ENCODE data around the gene SH2B2.
"Not testable (repeated sequence)": the region's sequence is repeated elsewhere in the genome, so short reads cannot be mapped to it uniquely, and the experiment has no call there.

Gene SH2B2

DNA sequence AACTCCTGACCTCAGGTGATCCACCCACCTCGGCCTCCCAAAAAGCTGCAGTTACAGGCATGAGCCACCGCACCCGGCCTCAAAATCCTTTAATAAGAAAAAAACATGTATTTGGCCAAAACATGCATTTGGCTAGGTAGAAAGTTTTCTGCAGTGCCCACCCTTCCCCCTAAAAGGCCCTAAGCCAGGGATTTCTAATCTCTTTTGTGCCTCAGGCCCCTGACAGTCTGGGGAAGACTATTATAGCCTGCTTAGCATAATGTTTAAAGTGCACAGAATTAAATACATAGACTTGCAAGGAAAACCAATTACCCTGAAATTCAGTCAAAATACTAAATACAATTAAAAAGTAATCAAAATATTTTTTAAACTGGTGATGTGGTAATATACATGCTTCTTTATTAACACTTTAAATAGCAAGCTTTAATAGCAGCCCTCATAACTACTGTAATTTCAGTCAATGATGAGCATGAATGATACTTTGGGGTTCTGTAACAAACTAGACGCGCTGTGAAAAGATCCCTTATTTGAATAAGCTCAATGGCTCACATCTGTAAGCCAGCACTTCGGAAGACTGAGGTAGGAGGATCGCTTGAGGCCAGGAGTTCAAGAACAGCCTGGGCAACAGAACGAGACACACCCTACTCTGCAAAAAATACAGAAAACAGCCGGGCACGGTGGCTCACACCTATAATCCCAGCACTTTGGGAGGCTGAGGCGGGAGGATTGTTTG lies 39.7 kb downstream of the SH2B2 start:
- Histone ChIP-seq H3K9ac (ENCODE audit: low read length) (no peak overlapping the region), H3K27me3 (ENCODE audit: control insufficient read depth, insufficient read depth, low read length) (peaks cover 2% of the 10 kb centered on the region), H3K36me3 (ENCODE audit: control insufficient read depth, insufficient read depth, low read length) (no peaks in the 10 kb centered on the region)

DNA sequence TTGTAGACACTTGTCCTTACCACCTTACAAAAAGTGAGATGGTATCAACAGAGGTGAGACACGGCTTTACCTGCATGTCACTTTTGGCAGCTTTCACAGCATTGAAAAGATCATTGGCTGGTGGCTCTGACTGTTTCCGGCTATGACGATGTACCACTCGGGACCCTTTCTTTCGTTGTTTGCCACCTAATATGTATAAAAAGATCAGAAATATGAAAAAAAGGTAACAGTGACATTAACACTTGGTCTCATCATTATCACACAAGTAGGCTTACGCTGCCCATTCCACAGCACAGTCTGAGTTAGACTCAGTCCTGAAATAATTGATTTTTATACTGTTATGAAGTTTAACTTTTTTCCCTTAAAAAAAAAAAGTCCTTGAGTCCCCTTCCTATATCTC lies 40.5 kb downstream of the SH2B2 start:
- H3K27me3 ChIP-seq (ENCODE audit: control insufficient read depth, insufficient read depth, low read length); H3K4me1 ChIP-seq (ENCODE audit: control insufficient read depth, insufficient read depth, low read length); H3K9ac ChIP-seq (ENCODE audit: low read length); H3K36me3 ChIP-seq (ENCODE audit: control insufficient read depth, insufficient read depth, low read length); H3K4me3 ChIP-seq (ENCODE audit: low read length); H3K27ac ChIP-seq (ENCODE audit: low read depth, low read length): not testable (repeated sequence)

More for the DNA sequence above, 39.7 kb downstream of the SH2B2 start:
- Histone ChIP-seq H3K4me3 (ENCODE audit: low read length) (no peak overlapping the region), H3K4me1 (ENCODE audit: control insufficient read depth, insufficient read depth, low read length) (no peaks in the 10 kb centered on the region), H3K27ac (ENCODE audit: low read depth, low read length) (no peak overlapping the region)

DNA sequence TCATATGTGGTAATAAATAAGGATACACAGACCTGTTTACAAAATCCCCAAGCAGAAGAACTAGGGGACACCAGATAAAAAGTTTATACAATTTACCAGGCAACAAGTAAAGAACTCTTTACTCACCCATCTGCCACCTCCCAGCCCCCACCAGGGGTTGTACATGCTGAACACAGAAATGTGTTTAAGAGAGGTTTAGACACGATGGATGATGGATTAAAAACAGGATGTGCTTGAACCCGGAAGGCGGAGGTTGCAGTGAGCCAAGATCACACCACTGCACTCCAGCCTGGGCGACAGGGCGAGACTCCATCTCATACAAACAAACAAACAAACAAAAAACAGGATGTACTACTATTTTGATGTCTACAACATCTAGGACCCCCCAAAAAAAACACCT lies 42.2 kb downstream of the SH2B2 start:
- H3K4me1 ChIP-seq (ENCODE audit: control insufficient read depth, insufficient read depth, low read length); H3K36me3 ChIP-seq (ENCODE audit: control insufficient read depth, insufficient read depth, low read length); H3K27me3 ChIP-seq (ENCODE audit: control insufficient read depth, insufficient read depth, low read length); H3K4me3 ChIP-seq (ENCODE audit: low read length); H3K27ac ChIP-seq (ENCODE audit: low read depth, low read length); H3K9ac ChIP-seq (ENCODE audit: low read length): not testable (repeated sequence)

DNA sequence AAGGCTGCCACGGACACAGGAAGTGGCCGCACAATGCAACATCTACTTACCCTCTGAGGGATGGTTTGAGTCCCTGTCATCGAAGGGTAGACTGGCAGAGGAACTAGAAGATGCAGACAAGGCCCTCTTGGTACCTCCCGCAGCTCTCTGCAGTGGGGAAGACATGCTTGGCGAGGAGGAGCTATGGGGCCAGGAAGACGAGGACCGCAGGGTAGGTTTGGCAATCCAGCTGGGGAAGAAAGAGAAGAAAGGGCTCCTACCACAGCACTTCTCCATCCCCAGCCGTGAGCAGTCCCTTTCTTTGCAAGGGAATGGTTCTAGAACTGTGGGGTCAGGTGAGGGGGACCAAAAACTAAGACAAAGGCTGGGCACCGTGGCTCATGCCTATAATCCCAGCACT lies 42.7 kb downstream of the SH2B2 start:
- not testable (repeated sequence) for H3K9ac ChIP-seq (ENCODE audit: low read length); H3K27ac ChIP-seq (ENCODE audit: low read depth, low read length); H3K4me3 ChIP-seq (ENCODE audit: low read length); H3K27me3 ChIP-seq (ENCODE audit: control insufficient read depth, insufficient read depth, low read length); H3K4me1 ChIP-seq (ENCODE audit: control insufficient read depth, insufficient read depth, low read length); H3K36me3 ChIP-seq (ENCODE audit: control insufficient read depth, insufficient read depth, low read length)

DNA sequence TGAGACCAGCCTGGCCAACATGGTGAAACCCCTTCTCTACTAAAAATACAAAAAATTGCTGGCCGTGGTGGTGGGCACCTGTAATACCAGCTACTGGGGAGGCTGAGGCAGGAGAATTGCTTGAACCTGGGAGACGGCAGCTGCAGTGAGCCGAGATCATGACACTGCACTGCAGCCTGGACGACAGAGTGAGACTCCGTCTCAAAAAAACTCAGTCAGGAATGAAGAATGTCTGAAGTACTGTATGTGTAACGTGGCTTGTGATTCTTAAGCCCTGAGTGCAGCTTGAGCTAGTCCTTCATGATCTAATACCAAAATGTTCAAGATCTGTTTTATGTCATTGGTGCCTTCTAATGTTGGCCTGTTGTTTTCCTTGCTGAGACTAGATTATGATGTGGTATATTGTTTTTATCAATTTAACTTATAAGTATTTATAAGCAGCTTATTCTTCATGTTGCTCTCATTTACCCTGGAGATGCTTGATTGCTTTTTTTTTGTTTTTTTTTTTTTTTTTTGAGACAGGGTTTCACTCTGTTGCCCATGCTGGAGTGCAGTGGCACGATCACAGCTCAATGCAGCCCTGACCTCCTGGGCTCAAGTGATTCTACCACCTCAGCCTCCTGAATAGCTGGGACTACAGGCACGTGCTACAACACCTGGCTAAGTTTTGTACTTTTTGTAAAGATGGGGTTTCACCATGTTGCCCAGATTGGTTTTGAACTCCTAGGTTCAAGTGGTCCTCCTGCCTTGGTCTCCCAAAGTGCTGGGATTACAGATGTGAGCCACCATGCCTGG lies 44.2 kb downstream of the SH2B2 start:
- not testable (repeated sequence) for H3K36me3 ChIP-seq (ENCODE audit: control insufficient read depth, insufficient read depth, low read length)

DNA sequence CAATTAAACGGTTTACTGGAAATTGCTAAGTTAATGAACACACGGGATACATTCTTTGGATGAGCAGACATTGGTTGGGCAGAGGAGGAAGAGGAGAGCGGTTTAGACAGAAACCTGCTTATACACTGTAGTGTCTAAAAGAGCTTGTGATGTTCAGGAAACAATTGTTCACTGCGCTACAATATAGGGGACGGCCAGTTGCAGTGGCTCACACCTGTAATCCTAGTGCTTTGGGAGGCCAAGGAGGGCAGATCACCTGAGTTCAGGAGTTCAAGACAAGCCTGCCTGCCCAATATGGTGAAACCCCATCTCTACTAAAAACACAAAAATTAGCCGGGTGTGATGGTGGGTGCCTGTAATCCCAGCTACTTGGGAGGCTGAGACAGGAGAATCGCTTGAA lies 48.9 kb downstream of the SH2B2 start:
- not testable (repeated sequence) for H3K27me3 ChIP-seq (ENCODE audit: control insufficient read depth, insufficient read depth, low read length); H3K4me3 ChIP-seq (ENCODE audit: low read length); H3K36me3 ChIP-seq (ENCODE audit: control insufficient read depth, insufficient read depth, low read length); H3K9ac ChIP-seq (ENCODE audit: low read length); H3K27ac ChIP-seq (ENCODE audit: low read depth, low read length); H3K4me1 ChIP-seq (ENCODE audit: control insufficient read depth, insufficient read depth, low read length)

More for the DNA sequence above, 44.2 kb downstream of the SH2B2 start:
- not testable (repeated sequence) for H3K4me3 ChIP-seq (ENCODE audit: low read length); H3K4me1 ChIP-seq (ENCODE audit: control insufficient read depth, insufficient read depth, low read length); H3K27ac ChIP-seq (ENCODE audit: low read depth, low read length); H3K27me3 ChIP-seq (ENCODE audit: control insufficient read depth, insufficient read depth, low read length); H3K9ac ChIP-seq (ENCODE audit: low read length)

DNA sequence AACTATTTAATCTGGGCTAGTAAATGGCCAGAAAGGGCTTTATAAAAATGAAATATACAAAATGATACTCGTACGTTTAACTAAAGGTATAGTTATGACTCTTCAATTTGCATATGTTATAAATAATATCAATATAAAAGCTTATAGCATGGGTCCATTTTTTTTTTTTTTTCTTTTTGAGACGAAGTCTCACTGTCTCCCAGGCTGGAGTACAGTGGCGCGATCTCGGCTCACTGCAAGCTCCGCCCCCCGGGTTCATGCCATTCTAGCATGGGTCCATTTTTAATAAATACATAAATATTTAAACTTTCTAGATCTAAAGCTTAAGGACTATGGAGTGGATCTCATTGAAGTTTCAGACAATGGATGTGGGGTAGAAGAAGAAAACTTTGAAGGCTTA lies 50.3 kb downstream of the SH2B2 start:
- H3K27me3 ChIP-seq (ENCODE audit: control insufficient read depth, insufficient read depth, low read length); H3K27ac ChIP-seq (ENCODE audit: low read depth, low read length); H3K9ac ChIP-seq (ENCODE audit: low read length); H3K4me3 ChIP-seq (ENCODE audit: low read length); H3K4me1 ChIP-seq (ENCODE audit: control insufficient read depth, insufficient read depth, low read length); H3K36me3 ChIP-seq (ENCODE audit: control insufficient read depth, insufficient read depth, low read length): not testable (repeated sequence)

DNA sequence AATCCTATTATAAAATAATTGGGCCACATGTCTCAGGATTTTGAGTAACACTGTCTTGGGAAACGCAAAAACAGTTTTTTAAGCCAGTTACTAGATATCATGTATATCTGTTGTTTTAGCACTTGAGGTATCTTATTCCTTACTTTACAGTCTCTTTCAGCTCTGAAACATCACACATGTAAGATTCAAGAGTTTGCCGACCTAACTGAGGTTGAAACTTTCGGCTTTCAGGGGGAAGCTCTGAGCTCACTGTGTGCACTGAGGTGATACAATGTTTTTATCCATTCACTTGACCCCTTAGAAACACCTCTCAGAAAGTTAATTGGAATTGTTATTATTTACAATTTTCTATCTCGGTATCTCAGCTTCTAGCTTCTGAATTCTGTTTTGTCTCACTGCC lies 50.8 kb downstream of the SH2B2 start:
- not testable (repeated sequence) for H3K36me3 ChIP-seq (ENCODE audit: control insufficient read depth, insufficient read depth, low read length); H3K9ac ChIP-seq (ENCODE audit: low read length); H3K4me1 ChIP-seq (ENCODE audit: control insufficient read depth, insufficient read depth, low read length); H3K27me3 ChIP-seq (ENCODE audit: control insufficient read depth, insufficient read depth, low read length); H3K27ac ChIP-seq (ENCODE audit: low read depth, low read length); H3K4me3 ChIP-seq (ENCODE audit: low read length)

DNA sequence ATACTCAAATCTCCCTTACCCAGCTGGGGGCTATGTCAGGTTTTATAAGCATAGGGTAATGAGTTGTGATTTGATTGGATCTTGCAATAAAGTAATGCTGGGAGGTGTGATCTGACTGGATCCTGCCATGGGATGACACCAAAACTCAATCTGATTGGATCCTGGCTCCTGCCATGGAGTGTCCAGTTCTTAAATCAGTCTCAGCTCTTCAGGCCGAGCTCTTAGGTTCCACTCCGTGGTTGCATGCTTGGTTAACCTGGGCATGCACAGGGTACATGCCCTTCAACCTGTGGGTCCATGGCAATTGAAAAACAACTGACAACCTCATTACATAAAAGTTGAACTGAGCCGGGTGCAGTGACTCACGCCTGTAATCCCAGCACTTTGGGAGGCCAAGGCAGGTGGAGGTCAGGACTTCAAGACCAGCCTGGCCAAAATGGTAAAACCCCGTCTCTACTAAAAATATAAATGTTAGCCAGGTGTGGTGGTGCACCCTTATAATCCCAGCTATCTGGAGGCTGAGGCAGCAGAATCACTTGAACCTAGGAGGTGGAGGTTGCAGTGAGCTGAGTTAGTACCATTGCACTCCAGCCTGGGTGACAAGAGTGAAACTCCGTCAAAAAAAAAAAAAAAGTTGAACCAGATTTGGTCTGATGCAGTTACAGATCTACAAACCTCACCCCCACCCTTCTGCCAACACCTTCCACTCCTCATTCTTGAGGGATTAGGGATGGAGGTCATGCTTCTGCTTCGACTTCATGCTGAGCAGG lies 54.1 kb downstream of the SH2B2 start:
- H3K4me1 ChIP-seq (ENCODE audit: control insufficient read depth, insufficient read depth, low read length); H3K36me3 ChIP-seq (ENCODE audit: control insufficient read depth, insufficient read depth, low read length); H3K27ac ChIP-seq (ENCODE audit: low read depth, low read length); H3K9ac ChIP-seq (ENCODE audit: low read length); H3K4me3 ChIP-seq (ENCODE audit: low read length); H3K27me3 ChIP-seq (ENCODE audit: control insufficient read depth, insufficient read depth, low read length): not testable (repeated sequence)

DNA sequence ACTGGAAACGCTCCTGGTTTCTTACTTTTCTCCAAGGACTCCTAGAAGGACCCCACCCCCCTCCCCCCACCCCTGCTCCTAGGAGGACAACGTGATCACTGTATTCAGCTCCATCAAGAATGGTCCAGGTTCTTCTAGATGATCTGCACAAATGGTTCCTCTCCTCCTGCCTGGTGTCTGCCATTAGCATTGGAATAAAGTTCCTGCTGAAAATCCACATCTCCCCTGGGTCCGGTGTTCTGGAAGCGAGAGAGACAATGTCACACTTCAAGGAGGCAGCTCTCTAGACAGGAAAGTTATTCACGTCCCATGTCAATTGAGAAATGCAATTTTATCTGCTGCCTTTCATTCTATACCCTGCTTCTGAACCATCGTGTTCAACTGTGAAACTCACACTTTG lies 60.3 kb downstream of the SH2B2 start:
- H3K27me3 ChIP-seq (ENCODE audit: control insufficient read depth, insufficient read depth, low read length); H3K9ac ChIP-seq (ENCODE audit: low read length); H3K36me3 ChIP-seq (ENCODE audit: control insufficient read depth, insufficient read depth, low read length); H3K4me1 ChIP-seq (ENCODE audit: control insufficient read depth, insufficient read depth, low read length); H3K27ac ChIP-seq (ENCODE audit: low read depth, low read length); H3K4me3 ChIP-seq (ENCODE audit: low read length): not testable (repeated sequence)

DNA sequence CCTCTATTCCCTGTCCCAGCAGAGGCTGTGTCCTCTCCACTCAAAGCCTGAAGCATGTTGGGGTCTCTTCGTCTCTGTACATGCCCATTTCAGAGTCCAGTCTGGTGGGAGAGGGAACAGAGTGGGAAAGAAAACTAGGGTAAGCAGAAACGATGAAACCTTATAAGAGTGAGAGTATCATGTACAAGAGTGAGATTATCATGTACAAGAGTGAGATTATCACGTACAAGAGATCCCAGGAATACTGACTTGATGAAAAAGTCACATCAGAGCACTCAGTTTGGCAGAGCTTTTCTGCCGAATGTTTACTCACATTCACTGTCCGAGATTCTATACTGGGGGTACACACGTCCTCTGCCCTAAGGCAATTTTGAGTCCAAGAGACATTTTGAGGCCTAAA lies 69.7 kb downstream of the SH2B2 start, which contains the start of gene SPDYE6:
Gene SPDYE6, minus strand, starts transcription at position 101 of the 400 bp plus-strand sequence. CDS start 421 bp downstream, outside the sequence.
- H3K4me3 ChIP-seq (ENCODE audit: low read length); H3K27me3 ChIP-seq (ENCODE audit: control insufficient read depth, insufficient read depth, low read length); H3K9ac ChIP-seq (ENCODE audit: low read length); H3K27ac ChIP-seq (ENCODE audit: low read depth, low read length); H3K36me3 ChIP-seq (ENCODE audit: control insufficient read depth, insufficient read depth, low read length); H3K4me1 ChIP-seq (ENCODE audit: control insufficient read depth, insufficient read depth, low read length): not testable (repeated sequence)

DNA sequence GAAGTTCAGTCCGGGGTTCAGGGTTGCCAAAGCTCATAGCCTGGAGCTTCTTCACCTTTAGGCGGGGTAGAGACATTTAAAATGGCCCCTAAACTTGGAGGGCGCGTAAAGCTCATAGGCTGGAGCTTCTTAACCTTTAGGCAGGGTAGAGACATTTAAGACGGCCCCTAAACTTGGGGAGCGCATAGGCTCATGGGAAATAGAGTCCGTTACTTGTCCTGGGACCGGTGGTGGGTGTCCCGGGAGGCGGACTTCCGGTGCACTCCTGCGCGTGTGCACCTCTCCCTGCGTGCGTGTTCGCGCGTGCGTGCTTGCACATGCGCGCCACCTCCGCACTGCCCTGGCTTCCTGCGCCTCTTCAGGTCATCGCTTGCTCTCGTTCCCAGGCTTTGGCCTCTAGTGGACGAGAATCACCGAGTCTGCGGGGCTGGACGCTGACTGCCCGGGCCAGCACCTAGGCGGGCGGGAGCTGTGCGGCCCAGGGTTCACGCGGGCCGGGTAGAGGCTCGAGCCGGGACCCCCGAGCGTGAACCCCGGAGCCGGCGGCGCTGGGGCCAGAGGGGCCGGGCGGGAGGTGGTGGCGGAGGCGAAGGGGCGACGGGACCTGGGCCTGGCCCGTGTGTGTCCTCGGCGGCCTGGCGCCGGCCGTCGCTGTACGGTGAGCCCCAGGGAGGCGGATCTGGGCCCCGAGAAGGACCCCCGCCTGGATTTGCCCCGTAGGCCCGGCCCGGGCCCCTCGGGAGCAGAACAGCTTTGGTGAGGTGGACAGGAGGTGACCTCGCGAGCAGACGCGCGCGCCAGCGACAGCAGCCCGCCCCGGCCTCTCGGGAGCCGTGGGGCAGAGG lies 77.1 kb downstream of the SH2B2 start:
- H3K4me1 ChIP-seq (ENCODE audit: control insufficient read depth, insufficient read depth, low read length); H3K27me3 ChIP-seq (ENCODE audit: control insufficient read depth, insufficient read depth, low read length); H3K9ac ChIP-seq (ENCODE audit: low read length); H3K36me3 ChIP-seq (ENCODE audit: control insufficient read depth, insufficient read depth, low read length): not testable (repeated sequence)
- H3K4me3 ChIP-seq (ENCODE audit: low read length), result peak overlapping the region; percentile 72
- peak overlapping the region; percentile 81 for H3K27ac ChIP-seq (ENCODE audit: low read depth, low read length)
